Astrocyte (in vitro differentiated cells and primary cell): ENCODE results near the gene ABHD3.
"Not testable (repeated sequence)": the region's sequence is repeated elsewhere in the genome, so short reads cannot be mapped to it uniquely, and the experiment has no call there.

Source experiments
- EZH2 ChIP-seq: IDR thresholded peaks from 2 replicates; pipeline ENCODE4 v1.6.1; 2012; ENCODE audit warnings: mild to moderate bottlenecking, low read length, inconsistent platforms; ENCODE audit not compliant: insufficient read depth
- TF ChIP-seq, protein P1 (sequence below): IDR thresholded peaks from 2 replicates; pipeline ENCODE4 v1.5.1; 2011; ENCODE audit warnings: low read depth, mild to moderate bottlenecking, inconsistent platforms, low read length, moderate library complexity; ENCODE audit not compliant: insufficient read depth

DNA sequence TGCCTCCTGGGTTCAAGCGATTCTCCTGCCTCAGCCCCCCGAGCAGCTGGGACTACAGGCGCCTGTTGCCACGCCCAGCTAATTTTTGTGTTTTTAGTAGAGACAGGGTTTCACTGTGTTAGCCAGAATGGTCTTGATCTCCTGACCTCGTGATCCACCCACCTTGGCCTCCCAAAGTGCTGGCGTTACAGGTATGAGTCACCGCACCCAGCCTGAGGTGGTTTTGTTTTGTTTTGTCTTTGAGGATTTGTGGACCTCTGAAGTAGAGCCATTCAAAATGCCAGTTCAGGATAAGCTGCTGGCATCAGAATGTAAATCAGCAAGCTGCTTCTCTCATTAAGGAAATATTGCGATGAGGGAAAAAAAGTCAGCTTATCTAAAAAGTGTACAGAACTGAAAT lies 29.2 kb downstream of the ABHD3 start:
- TF ChIP-seq, protein P1, sequence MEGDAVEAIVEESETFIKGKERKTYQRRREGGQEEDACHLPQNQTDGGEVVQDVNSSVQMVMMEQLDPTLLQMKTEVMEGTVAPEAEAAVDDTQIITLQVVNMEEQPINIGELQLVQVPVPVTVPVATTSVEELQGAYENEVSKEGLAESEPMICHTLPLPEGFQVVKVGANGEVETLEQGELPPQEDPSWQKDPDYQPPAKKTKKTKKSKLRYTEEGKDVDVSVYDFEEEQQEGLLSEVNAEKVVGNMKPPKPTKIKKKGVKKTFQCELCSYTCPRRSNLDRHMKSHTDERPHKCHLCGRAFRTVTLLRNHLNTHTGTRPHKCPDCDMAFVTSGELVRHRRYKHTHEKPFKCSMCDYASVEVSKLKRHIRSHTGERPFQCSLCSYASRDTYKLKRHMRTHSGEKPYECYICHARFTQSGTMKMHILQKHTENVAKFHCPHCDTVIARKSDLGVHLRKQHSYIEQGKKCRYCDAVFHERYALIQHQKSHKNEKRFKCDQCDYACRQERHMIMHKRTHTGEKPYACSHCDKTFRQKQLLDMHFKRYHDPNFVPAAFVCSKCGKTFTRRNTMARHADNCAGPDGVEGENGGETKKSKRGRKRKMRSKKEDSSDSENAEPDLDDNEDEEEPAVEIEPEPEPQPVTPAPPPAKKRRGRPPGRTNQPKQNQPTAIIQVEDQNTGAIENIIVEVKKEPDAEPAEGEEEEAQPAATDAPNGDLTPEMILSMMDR = not testable (repeated sequence)
- TF ChIP-seq EZH2 = not testable (repeated sequence)
